Measurements from ENCODE around the gene UTRN.

DNA sequence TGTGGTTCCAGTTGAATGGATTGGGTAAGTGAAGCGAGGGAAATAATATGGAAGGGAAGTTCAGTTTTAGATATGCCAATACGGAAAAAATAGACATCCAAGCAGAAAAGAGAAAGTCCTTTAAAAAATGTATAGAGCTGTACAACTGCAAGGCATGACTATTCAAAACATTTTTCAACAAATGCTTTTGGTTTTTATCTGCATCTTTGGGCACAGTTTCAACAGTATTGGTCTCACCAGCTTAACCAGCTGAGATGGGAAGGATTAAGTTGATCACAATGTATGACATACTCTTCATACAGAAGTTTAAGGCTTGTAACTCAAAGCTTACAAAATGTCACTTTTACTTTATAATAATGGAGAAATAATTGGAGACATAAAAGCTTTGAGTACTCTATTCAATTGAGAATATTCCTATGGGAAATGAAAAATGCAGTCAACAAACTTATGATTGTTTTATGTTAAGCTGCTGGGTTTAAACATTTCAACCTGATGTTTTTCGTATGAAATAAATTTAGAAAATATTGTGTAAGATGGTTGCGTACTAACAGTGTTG is 16.3 kb upstream of the UTRN start:
- TF ChIP-seq POLR2AphosphoS5 (IDR thresholded peaks at IDR 0.05) = no peak
- TF ChIP-seq, protein P1, sequence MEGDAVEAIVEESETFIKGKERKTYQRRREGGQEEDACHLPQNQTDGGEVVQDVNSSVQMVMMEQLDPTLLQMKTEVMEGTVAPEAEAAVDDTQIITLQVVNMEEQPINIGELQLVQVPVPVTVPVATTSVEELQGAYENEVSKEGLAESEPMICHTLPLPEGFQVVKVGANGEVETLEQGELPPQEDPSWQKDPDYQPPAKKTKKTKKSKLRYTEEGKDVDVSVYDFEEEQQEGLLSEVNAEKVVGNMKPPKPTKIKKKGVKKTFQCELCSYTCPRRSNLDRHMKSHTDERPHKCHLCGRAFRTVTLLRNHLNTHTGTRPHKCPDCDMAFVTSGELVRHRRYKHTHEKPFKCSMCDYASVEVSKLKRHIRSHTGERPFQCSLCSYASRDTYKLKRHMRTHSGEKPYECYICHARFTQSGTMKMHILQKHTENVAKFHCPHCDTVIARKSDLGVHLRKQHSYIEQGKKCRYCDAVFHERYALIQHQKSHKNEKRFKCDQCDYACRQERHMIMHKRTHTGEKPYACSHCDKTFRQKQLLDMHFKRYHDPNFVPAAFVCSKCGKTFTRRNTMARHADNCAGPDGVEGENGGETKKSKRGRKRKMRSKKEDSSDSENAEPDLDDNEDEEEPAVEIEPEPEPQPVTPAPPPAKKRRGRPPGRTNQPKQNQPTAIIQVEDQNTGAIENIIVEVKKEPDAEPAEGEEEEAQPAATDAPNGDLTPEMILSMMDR (IDR thresholded peaks at IDR 0.05) = no peak
